CD14-positive monocyte (primary cell): ENCODE data around the gene STN1. TPM values are rescaled to one million over a fixed set of nuclear protein-coding genes. Genes with fewer than 3 reads are reported as not detected.

ENCODE experiments used
- DNase-seq, 3 donors: peaks; one replicate each; pipeline ENCODE4 v3.0.0-alpha.2; 2011 to 2022
- H2AFZ ChIP-seq: 2 replicates; pipeline ENCODE4 v1.6.0; 2012; ENCODE audit warnings: mild to moderate bottlenecking, low read depth, low read length, inconsistent platforms; ENCODE audit not compliant: insufficient read depth, poor library complexity, severe bottlenecking
- H3K27ac ChIP-seq, 2 donors: 1 replicate in 1 of 2; 2 replicates in 1 of 2; pipeline ENCODE4 v1.5.1; 2012 to 2013; ENCODE audit warnings: low read length in 2 of 2, control low read depth in 1 of 2, inconsistent platforms in 1 of 2, low read depth in 1 of 2, mild to moderate bottlenecking in 1 of 2
- H3K27me3 ChIP-seq, 2 donors: one replicate each; pipeline versions ENCODE4 v1.6.0 to v1.6.1; 2011 to 2013; ENCODE audit warnings: low read length in 2 of 2; ENCODE audit not compliant: control insufficient read depth in 2 of 2, insufficient read depth in 2 of 2
- H3K36me3 ChIP-seq, 2 donors: replicated peaks in 1 of 2; 1 replicate in 1 of 2; 2 replicates in 1 of 2; pipeline versions ENCODE4 v1.5.1 to v1.6.1; 2012 to 2013; ENCODE audit warnings: low read length in 2 of 2, control low read depth in 1 of 2, inconsistent platforms in 1 of 2, mild to moderate bottlenecking in 1 of 2; ENCODE audit not compliant: insufficient read depth in 2 of 2, control insufficient read depth in 1 of 2
- H3K4me1 ChIP-seq, 2 donors: 1 replicate in 1 of 2; 2 replicates in 1 of 2; pipeline versions ENCODE4 v1.5.1 to v1.6.1; 2012 to 2013; ENCODE audit warnings: low read length in 2 of 2, control low read depth in 1 of 2, inconsistent platforms in 1 of 2, mild to moderate bottlenecking in 1 of 2, moderate library complexity in 1 of 2; ENCODE audit not compliant: insufficient read depth in 2 of 2, control insufficient read depth in 1 of 2
- H3K4me2 ChIP-seq: replicated peaks from 2 replicates; pipeline ENCODE3; 2012; ENCODE audit warnings: low read length, moderate library complexity, mild to moderate bottlenecking; ENCODE audit not compliant: poor library complexity, severe bottlenecking; ENCODE audit errors: extremely low read depth
- H3K4me3 ChIP-seq, 3 experiments: fragments of 200-600 bp in 1 of 3; sonication (generic) in 1 of 3; replicated peaks in 1 of 3; 1 replicate in 2 of 3; 2 replicates in 1 of 3; pipeline ENCODE4 v1.5.1; 2011 to 2013; ENCODE audit warnings: low read length in 3 of 3, mild to moderate bottlenecking in 3 of 3, control low read depth in 2 of 3, low read depth in 2 of 3, inconsistent platforms in 1 of 3, moderate library complexity in 1 of 3
- H3K79me2 ChIP-seq: 2 replicates; pipeline ENCODE4 v1.6.0; 2012; ENCODE audit warnings: mild to moderate bottlenecking, control low read depth, inconsistent platforms, low read length, moderate library complexity; ENCODE audit not compliant: insufficient read depth
- H3K9ac ChIP-seq: 2 replicates; pipeline ENCODE4 v1.6.0; 2017; ENCODE audit warnings: low read length, mild to moderate bottlenecking; ENCODE audit not compliant: insufficient read depth, poor library complexity, severe bottlenecking
- H3K9me3 ChIP-seq, 2 donors: replicated peaks in 1 of 2; 1 replicate in 1 of 2; 2 replicates in 1 of 2; pipeline versions ENCODE4 v1.5.1 to v1.6.1; 2012 to 2013; ENCODE audit warnings: low read length in 2 of 2, control low read depth in 1 of 2; ENCODE audit not compliant: control insufficient read depth in 1 of 2, insufficient read depth in 1 of 2
- H4K20me1 ChIP-seq: 2 replicates; pipeline ENCODE4 v1.6.0; 2012; ENCODE audit warnings: mild to moderate bottlenecking, low read length, control low read depth, moderate library complexity; ENCODE audit not compliant: insufficient read depth
- H3K27ac Mint-ChIP-seq, 7 donors: one replicate each; pipeline ENCODE4 v1.8.0; 2020; ENCODE audit warnings: mild to moderate bottlenecking in 7 of 7, mixed read lengths in 7 of 7, moderate library complexity in 6 of 7, inconsistent platforms in 2 of 7
- H3K27me3 Mint-ChIP-seq, 3 donors: one replicate each; pipeline ENCODE4 v1.8.0; 2021 to 2022; ENCODE audit warnings: low read depth in 3 of 3, mild to moderate bottlenecking in 3 of 3, mixed read lengths in 3 of 3, moderate library complexity in 3 of 3, inconsistent platforms in 1 of 3
- H3K36me3 Mint-ChIP-seq, 2 donors: one replicate each; pipeline ENCODE4 v1.8.0; 2020; ENCODE audit warnings: mixed read lengths in 2 of 2, inconsistent platforms in 1 of 2, mild to moderate bottlenecking in 1 of 2
- H3K4me1 Mint-ChIP-seq: one replicate; pipeline ENCODE4 v1.8.0; 2020; ENCODE audit warnings: mild to moderate bottlenecking, mixed read lengths
- H3K4me3 Mint-ChIP-seq, 2 donors: one replicate each; pipeline ENCODE4 v1.8.0; 2020; ENCODE audit warnings: mild to moderate bottlenecking in 2 of 2, mixed read lengths in 2 of 2, moderate library complexity in 1 of 2
- H3K9me3 Mint-ChIP-seq, 7 donors: one replicate each; pipeline ENCODE4 v1.8.0; 2020 to 2022; ENCODE audit warnings: mixed read lengths in 7 of 7, mild to moderate bottlenecking in 6 of 7, moderate library complexity in 6 of 7, inconsistent platforms in 2 of 7
- CTCF ChIP-seq: fragments of 200-600 bp; IDR thresholded peaks from one replicate; pipeline ENCODE4 v1.8.0; 2022; ENCODE audit warnings: antibody characterized with exemption, mild to moderate bottlenecking
- WGBS: methylation state at CpG from one replicate; pipeline ENCODE4 v1.1.5; 2013; ENCODE audit warnings: missing lambda C conversion rate; ENCODE audit not compliant: insufficient coverage; 5-methylcytosine and 5-hydroxymethylcytosine counted together
- intact Hi-C, 2 donors: fragments of 100-400 bp; cut with micrococcal nuclease; formaldehyde crosslinking; loops; one replicate each; pipeline versions ENCODE4 v1.15.0 to v1.15.1; 2023
- polyA plus RNA-seq, 3 donors: library from polyadenylated mRNA; depleted of rRNA in 1 of 3; unstranded in 2 of 3; stranded (reverse) in 1 of 3; fragments of 300-500 nt in 2 of 3; fragments of >200 nt in 1 of 3; fragmentation: Illumina TruSeq in 2 of 3; gene quantifications; 1 replicate in 2 of 3; 2 replicates in 1 of 3; pipeline ENCODE4 v1.2.3, GENCODE V29; 2012 to 2021

STN1 gene
- polyA plus RNA-seq, 3 donors, result 19.3 to 37.4 (median 35.9) TPM

- no peak overlapping the region for H3K4me3 ChIP-seq
Observed at GRCh38 chr10:103839519-103839871, 78.5 kb downstream of the STN1 start.

DNA sequence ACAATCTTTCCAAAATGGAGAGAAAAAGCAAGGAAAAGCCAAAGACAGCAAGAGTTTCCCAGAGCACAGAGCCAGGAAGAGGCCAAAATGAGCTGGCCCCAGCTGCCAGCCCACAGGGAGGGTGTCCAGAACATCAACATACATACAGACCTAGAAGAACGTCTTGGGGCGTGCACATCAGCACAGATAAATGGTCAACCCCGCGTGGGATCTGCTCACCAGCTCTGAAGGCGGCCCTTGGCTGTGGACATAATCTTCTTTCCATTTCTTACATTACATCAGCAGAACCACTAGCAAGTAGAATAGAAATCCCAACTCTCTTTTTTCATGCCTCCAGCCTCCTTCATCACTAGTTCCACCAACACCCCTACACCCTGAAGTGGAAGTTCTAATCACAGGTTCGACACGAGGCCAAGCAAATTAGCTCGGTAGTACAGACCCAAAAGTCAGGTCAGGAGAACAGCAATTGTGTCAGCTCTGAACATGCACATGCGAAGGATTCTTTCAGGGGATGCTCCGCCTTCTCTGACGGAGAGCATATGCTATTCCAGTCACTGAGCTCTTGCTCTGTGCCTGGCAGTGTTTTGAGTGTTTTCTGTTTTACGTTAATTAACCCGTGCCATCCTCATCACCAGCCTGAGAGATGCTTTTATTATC lies 79.0 kb downstream of the STN1 start:
- Mint-ChIP-seq H3K9me3 (no peaks in the 10 kb centered on the region), H3K36me3 (no peaks in the 10 kb centered on the region), H3K27me3 (peaks cover 0 to 7% (median 3%) of the 10 kb centered on the region in 3 donors), H3K4me3 (no peak overlapping the region), H3K27ac (no peak overlapping the region), H3K4me1 (no peaks in the 10 kb centered on the region)
- H3K9ac ChIP-seq, result no peak overlapping the region
- no peak overlapping the region for H3K27ac ChIP-seq
- WGBS, result 98% methylated on average over 9 of the region's 13 CpGs
- no peak overlapping the region for H3K4me3 ChIP-seq
- no peaks in the 10 kb centered on the region for H3K4me1 ChIP-seq
- no peaks in the 10 kb centered on the region for H3K79me2 ChIP-seq
- no peak for TF ChIP-seq CTCF
- no peak overlapping the region for H3K4me2 ChIP-seq
- intact Hi-C loops, result no loop called here
- no peak for DNase-seq
- no peak overlapping the region for H2AFZ ChIP-seq
- no peaks in the 10 kb centered on the region for H3K27me3 ChIP-seq
- no peaks in the 10 kb centered on the region for H4K20me1 ChIP-seq
- H3K36me3 ChIP-seq, result no peaks in the 10 kb centered on the region
- H3K9me3 ChIP-seq, result no peaks in the 10 kb centered on the region

More at GRCh38 chr10:103839519-103839871, 78.5 kb downstream of the STN1 start:
- H3K27ac Mint-ChIP-seq, result no peak overlapping the region
- no peak for TF ChIP-seq CTCF
- Histone ChIP-seq H3K79me2 (no peaks in the 10 kb centered on the region), H2AFZ (no peak overlapping the region), H3K9ac (no peak overlapping the region), H3K36me3 (no peaks in the 10 kb centered on the region), H3K4me1 (no peaks in the 10 kb centered on the region), H3K9me3 (no peaks in the 10 kb centered on the region), H3K4me2 (no peak overlapping the region), H3K27ac (no peak overlapping the region), H4K20me1 (no peaks in the 10 kb centered on the region), H3K27me3 (no peaks in the 10 kb centered on the region)
- no peaks in the 10 kb centered on the region for H3K9me3 Mint-ChIP-seq
- 98% methylated on average over 5 of the region's 9 CpGs for WGBS
- peaks cover 0 to 7% (median 3%) of the 10 kb centered on the region in 3 donors for H3K27me3 Mint-ChIP-seq
- H3K36me3 Mint-ChIP-seq, result no peaks in the 10 kb centered on the region
- intact Hi-C loops, result no loop called here
- H3K4me1 Mint-ChIP-seq, result no peaks in the 10 kb centered on the region
- no peak for DNase-seq
- H3K4me3 Mint-ChIP-seq, result no peak overlapping the region
